Bronchial smooth muscle cell (primary cell): ENCODE results near the gene EEF2KMT. TPM values are rescaled to one million over a fixed set of nuclear protein-coding genes. Genes with fewer than 3 reads are reported as not detected.

Experiments
- total RNA-seq: library from RNA; depleted of rRNA; stranded (reverse); fragments of >200 nt; gene quantifications from 2 replicates; pipeline ENCODE4 v1.2.1, GENCODE V29; 2014

The EEF2KMT gene, protein sequence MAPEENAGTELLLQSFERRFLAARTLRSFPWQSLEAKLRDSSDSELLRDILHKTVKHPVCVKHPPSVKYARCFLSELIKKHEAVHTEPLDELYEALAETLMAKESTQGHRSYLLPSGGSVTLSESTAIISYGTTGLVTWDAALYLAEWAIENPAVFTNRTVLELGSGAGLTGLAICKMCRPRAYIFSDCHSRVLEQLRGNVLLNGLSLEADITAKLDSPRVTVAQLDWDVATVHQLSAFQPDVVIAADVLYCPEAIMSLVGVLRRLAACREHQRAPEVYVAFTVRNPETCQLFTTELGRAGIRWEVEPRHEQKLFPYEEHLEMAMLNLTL
- 4.3 and 7.9 TPM in 2 replicates for total RNA-seq

DNA sequence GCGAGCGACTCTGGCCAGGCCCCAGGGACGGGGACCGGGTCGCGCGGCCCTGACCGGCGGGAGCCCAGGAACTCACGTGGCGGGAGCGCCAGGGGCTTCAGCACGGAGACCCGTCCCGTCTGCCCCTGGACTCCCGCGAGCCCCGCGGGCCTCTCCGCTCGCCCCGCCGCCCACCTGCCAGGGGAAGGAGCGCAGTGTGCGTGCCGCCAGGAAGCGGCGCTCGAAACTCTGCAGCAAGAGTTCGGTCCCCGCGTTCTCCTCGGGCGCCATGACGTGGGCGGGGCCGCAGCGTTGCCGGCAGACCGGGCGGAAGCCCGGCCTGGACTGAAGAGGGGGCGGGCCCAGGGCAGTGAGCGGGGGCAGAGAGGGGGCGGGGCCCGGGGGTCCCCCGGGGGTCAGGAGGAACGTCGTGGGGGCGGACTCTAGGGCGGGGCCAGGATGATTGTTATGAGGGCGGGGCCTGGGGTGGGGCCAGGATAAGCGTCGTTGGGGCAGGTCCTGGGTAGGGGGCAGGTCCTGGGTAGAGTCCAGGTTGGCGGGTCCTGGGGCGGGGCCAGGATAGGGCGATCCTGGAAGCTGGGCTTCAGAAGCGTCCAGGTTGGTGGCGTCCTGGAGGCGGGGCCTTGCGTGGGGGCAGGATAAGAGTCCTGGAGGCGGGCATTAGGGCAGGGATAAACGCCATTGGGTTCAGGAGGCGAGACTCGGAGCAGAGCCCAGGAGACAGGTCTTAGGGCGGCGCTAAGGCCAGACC, at the start of gene EEF2KMT:
Gene EEF2KMT (minus strand): TSS at position 326 of the 751 bp plus-strand sequence. CDS start 56 bp downstream, at position 270.

DNA sequence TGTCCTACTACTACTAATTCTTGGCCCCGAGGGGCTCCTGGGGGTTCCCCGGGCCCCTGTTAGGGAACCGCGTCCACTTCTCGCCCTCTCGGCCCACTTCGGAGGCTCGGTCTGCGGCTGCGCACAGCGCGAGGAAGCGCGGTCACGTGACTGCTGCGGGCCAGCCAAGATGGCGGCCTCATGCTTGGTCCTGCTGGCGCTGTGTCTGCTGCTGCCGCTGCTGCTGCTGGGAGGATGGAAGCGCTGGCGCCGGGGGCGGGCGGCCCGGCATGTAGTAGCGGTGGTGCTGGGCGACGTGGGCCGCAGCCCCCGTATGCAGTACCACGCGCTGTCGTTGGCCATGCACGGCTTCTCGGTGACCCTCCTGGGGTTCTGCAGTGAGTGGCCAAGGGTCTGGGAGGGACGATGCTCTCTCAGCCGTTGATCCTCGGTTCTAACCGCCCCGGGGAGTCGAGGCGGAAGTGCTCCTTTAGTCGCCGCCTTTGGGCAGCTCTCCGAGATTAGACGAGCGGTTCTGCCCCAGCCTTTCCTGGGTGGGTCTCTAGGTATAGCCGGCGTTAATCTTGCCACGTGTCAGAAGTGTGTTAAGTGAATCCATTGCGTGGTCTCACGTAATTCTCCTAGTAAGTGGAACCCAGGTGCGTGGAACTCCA, 25.8 kb downstream of the EEF2KMT start, which contains the start of gene ALG1:
Gene ALG1 (plus strand): TSS at position 163 of the 653 bp plus-strand sequence. CDS start 7 bp downstream, at position 170.

DNA sequence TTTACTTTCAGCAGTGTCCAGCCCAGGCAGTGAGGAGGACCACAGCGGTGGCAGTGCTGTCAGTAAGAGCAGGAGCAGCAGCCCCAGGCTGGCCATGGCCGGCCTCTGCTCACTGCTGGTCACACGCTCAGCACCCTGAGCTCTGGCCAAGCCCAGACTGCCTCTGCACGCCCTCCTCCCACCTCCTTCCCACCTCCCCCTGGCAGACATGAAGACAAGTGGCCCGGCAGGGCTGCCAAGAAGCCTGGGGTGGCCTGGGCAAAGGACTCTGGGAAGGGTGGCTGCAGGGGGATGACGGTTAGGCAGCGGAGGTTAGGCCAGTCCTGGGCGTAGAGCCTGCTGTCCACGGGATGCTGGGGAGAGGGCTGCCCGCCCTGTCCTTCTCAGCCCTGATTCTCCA, 31.8 kb downstream of the EEF2KMT start, which contains the start of gene C16orf89:
Gene C16orf89 (minus strand): TSS at position 144 of the 400 bp plus-strand sequence. CDS start 48 bp downstream, at position 96.

Other genes with a start within 250 kb of the EEF2KMT start
- gene PPL, start 160.6 kb downstream of the EEF2KMT start, total RNA-seq: 33.4 and 46.3 TPM in 2 replicates
- 0.32 and 0.94 TPM in 2 replicates for gene SEC14L5, start 139.5 kb downstream of the EEF2KMT start, total RNA-seq
- gene NAGPA, start 63.9 kb downstream of the EEF2KMT start, total RNA-seq: 13.2 and 21.5 TPM in 2 replicates
- 2.5 TPM in 1 of 2 replicates, not detected in the other for gene C16orf89, start 31.8 kb downstream of the EEF2KMT start, total RNA-seq
- gene ALG1, start 26.0 kb downstream of the EEF2KMT start, total RNA-seq: 30.1 and 32.0 TPM in 2 replicates